Measurements from ENCODE around the gene LAMB4.

Gene LAMB4

GRCh38 chr7:108016841-108017775 is 113.1 kb downstream of the LAMB4 start:
- no peak for DNase-seq (ENCODE audit: low read depth in 1 of 2, low spot score in 1 of 2)

GRCh38 chr7:108015740-108016139 is 114.4 kb downstream of the LAMB4 start:
- no peak for DNase-seq (ENCODE audit: low read depth in 1 of 2, low spot score in 1 of 2)

DNA sequence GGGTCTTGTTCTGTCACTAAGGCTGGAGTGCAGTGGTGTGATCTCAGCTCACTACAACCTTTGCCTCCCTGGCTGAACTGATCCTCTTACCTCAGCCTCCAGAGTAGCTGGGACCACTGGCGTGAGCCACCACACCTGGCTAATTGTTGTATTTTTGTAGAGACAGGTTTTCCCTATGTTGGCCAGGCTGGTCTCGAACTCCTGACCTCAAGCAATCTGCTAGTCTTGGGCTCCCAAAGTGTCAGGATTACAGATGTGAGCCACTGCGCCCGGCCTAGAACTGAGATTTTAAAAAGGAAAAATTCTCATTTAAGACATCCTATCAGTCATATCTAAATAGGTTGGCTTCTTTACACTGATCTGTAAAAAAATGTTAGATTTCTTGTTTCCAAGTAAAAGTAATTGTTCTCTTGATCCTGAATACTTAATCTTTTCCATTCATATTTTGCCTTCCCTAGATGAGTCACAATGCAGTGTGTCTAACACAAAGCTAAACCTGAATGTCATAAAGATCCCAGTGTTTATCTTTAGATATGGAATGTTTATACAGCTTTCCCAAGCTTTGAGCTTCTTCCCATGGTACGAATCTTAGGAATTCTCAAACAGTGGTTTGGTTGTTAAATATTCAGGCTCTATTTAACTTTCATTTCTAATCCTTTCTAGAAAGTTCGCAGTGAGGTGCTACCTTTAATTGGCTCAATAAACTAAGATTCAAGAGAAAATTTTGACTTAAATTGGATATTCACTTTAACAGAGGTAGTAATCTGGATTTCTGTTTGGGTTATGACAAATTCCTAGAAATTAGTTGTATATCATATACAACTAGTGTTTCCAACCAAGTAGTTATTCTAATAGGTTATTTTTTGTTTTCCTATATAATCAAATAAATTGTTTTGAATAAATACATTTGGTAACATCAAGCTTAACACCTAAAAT is 115.1 kb downstream of the LAMB4 start:
- no peak for DNase-seq (ENCODE audit: low read depth in 1 of 2, low spot score in 1 of 2)

GRCh38 chr7:108014215-108014614 is 115.9 kb downstream of the LAMB4 start:
- no peak for DNase-seq (ENCODE audit: low read depth in 1 of 2, low spot score in 1 of 2)

DNA sequence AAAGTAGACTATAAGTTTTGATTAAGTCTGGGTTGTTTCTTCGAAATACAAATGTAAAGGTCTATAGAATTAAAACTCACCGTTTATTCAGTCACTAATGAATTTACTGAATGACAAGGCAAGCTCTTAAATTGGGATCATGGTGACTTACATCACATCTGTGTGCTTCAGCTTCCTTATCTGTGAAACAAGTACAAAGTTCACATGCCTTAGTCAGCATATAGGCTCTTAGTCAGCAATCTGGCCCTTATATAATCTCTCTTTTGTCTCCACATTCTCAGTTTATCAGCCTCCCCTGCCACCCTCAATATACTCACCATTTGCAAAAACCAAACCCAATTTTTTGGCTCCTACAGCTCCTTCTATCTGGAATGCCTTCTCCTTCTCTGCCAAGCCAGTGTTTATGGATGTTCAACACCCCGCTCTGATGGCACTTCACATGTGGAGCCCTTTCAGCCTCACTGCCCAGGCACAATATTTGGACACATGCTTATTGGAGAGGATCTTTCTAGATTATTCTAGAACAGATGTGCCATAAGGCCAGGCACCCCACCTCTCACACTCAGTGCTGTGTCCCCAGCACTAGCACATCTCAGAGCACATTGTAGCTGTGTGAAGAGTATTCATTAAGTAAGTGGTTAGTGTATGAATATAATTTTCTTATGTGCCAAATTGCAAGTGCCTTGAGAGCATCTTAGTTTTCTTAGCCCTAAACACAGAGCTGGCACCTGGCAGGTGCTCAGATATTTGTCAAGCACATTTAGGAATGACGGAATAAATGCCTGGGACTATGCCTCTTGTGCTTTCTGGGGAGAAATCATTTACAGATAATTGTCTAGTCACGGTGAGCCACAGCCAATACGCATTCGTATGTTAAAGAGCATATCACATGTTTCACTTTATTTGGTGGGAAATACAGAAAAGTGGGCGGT is 117.4 kb downstream of the LAMB4 start:
- DNase-seq (ENCODE audit: low read depth in 1 of 2, low spot score in 1 of 2), result no peak

- no peak for DNase-seq (ENCODE audit: low read depth in 1 of 2, low spot score in 1 of 2)
Measured at GRCh38 chr7:108010377-108010776, 119.8 kb downstream of the LAMB4 start.

- no peak for DNase-seq (ENCODE audit: low read depth in 1 of 2, low spot score in 1 of 2)
Measured at GRCh38 chr7:108009873-108010272, 120.3 kb downstream of the LAMB4 start.

DNA sequence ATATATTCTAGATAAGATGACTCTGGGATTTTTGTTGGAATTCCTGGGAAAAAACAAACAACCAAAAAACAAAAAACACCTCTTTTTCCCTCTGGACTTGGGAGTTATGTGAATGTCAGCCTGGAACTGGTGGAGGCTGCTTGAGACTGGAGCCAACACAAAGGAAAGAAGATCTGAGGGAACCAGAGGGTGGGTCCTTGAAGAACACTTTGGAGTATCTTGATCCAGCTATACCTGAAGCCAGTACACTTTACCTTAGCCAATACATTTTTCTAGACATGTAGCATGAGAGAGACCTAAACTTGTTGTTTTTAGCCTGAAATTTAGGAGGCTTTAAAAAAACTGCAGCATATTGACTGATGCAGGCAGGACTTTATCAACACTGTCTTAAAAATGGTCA is 121.3 kb downstream of the LAMB4 start:
- DNase-seq (ENCODE audit: low read depth in 1 of 2, low spot score in 1 of 2), result no peak

DNA sequence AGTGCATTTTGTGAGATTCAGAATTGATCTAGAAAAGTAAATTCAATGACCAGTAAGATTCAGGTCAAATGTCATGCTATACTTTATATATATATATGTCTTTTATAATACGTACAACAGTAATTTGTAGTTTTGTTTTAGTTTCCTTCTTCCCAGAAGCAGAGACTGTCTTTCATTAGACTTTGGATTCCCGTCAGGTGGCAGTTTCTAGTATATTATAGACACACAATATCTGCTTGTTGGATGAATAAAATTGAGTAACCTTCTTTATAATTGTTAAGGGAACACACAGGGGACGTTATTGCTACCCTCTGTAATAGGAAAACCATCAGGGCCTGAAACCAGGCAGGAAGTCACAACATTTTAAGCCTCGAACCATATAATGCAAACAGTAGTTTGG is 121.9 kb downstream of the LAMB4 start:
- DNase-seq (ENCODE audit: low read depth in 1 of 2, low spot score in 1 of 2), result no peak

- DNase-seq (ENCODE audit: low read depth in 1 of 2, low spot score in 1 of 2), result no peak
Measured at GRCh38 chr7:108007762-108008161, 122.4 kb downstream of the LAMB4 start.

DNA sequence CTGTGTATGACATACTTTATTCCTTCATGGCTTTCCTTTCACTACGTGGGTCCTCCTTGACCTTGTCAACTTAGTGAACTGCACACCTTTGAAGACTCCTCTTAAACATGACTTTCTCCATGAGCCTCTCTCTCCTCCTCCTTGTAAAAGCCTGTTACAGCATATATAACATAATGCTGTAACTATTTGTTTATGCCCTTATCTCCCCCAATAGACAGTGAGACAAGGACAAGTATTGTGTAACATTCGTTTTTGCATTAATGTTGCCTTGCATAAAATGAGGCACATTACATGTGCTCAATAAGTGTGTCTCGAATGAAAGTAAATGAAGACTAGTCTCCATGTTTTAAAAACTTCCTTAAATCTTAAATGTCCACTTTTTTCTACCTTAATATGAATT is 122.9 kb downstream of the LAMB4 start:
- DNase-seq (ENCODE audit: low read depth in 1 of 2, low spot score in 1 of 2), result no peak

- DNase-seq (ENCODE audit: low read depth in 1 of 2, low spot score in 1 of 2), result no peak
Measured at GRCh38 chr7:108004220-108005142, 125.7 kb downstream of the LAMB4 start.

DNA sequence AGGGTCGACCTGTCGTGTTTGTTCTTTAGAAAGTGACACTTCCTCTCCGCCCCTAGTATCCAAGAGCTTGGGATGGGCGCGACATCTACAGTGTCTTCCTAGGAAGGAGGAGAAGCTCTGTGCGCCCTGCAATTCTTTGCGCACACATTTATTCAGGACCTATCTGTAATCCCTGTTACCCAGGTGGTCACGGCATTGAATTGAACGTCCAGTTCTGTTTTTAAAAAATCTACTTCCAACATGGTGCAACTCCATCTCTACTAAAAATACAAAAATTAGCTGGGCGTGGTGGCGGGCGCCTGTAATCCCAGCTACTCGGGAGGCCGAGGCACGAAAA is 126.6 kb downstream of the LAMB4 start:
- no peak for DNase-seq (ENCODE audit: low read depth in 1 of 2, low spot score in 1 of 2)

DNA sequence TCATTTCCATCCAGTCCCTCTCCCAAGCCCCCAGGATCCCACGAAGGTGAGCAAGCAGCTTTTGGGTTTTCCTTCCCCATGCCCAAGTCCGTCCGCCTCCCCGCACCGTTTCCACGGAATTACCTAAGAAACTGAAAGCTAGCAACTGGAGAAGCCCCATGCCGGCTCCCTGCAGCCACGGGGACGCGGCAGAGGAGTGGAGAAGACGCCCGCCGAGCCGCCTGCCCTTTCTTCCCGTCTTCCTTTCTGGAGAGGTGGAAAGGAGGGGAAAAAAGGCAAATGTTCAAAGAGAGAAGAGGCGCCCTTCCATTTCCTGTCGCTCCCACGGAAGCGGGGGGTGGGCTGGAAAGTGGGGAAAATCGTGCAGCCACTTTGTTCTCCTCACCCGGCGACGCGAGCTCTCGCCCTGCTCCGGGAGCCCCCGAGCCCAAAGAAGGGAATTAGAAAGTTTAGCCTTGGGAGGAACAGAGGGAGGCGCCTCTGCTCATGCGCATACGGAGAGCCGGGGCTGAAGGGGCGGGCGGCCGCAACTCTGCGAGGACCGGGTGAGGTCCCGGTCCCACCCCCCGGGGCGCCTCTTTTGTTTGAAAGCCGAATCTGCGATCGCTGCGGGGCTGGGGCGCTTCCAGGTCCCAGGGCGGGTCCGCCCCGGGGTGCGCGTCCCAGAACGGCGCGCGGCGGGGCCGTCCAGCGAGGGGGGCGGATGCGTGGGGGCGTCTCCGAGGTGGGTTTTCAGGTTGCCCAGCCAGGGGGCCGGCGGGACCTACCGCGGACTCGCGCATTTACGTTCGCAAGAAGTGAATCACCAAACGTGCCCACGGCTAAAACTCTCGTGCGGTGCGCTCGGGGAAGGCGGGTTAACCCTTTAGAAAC is 127.2 kb downstream of the LAMB4 start, which contains the start of gene LAMB1:
Gene LAMB1 (minus strand): TSS at position 436 of the 873 bp plus-strand sequence. CDS start 276 bp downstream, at position 160.
- DNase-seq (ENCODE audit: low read depth in 1 of 2, low spot score in 1 of 2), result no peak

GRCh38 chr7:108001764-108002725 is 128.1 kb downstream of the LAMB4 start:
- no peak for DNase-seq (ENCODE audit: low read depth in 1 of 2, low spot score in 1 of 2)

DNA sequence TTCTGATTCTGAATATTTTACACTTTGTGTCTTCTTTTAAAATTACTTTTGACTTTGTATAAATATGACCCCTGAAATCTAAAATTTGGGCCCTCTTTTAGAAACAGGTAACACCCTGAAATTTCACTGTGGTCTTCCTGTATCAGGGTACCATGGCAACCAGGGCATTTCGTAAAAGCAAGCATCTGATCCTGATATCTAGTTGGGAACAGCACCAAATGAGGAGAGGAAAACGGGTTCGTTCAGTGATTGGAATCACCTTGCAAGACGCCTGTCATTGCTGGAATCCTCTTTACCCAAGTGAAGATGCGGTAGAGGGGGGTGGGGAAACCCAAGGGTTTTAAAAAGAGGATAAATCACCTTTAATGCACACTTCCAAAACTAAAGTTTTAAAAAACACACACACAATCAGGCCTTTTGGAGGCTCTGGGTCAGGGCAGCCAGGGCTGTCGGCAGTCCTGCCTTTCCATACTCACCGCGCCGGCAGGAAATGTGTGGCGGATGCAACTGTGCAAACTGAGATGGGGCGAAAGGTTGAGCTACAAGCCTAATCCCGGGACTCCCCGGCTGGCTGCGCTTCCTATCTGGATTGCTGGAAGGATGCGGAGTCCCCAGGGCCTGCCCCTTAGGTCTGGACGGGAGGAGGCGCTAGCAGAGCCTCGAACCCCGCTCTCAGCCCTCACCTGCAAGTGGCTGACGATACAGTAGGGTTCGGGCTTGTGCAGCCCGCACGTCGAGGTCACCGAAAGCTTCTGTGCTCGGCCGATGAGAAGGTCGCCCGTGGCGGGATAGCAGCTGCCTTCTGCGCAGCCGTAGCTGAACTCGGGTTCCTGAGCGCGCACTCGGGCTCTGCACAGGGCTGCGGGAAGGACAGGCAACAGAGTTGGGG is 129.0 kb downstream of the LAMB4 start:
- no peak for DNase-seq (ENCODE audit: low read depth in 1 of 2, low spot score in 1 of 2)
